Muscle layer of colon (tissue), 2 donors: ENCODE measurements around the gene ANO3.

Experiments
- H3K27ac ChIP-seq: one replicate; pipeline ENCODE4 v1.7.0; 2013; ENCODE audit warnings: low read depth, mild to moderate bottlenecking, low read length, moderate library complexity
- H3K27me3 ChIP-seq, 2 donors: one replicate each; pipeline ENCODE4 v1.7.0; 2013; ENCODE audit warnings: low read length in 2 of 2, mild to moderate bottlenecking in 2 of 2; ENCODE audit not compliant: insufficient read depth in 2 of 2, control insufficient read depth in 1 of 2
- H3K36me3 ChIP-seq: one replicate; pipeline ENCODE4 v1.7.0; 2013; ENCODE audit warnings: mild to moderate bottlenecking, low read length; ENCODE audit not compliant: insufficient read depth
- H3K4me1 ChIP-seq: one replicate; pipeline ENCODE4 v1.7.0; 2013; ENCODE audit warnings: mild to moderate bottlenecking, low read length; ENCODE audit not compliant: insufficient read depth
- H3K4me3 ChIP-seq, 2 donors: one replicate each; pipeline ENCODE4 v1.7.0; 2013; ENCODE audit warnings: low read length in 2 of 2, low read depth in 1 of 2, mild to moderate bottlenecking in 1 of 2, moderate library complexity in 1 of 2
- H3K9ac ChIP-seq: one replicate; pipeline ENCODE4 v1.7.0; 2013; ENCODE audit warnings: low read length
- H3K9me3 ChIP-seq: one replicate; pipeline ENCODE4 v1.7.0; 2013; ENCODE audit warnings: mild to moderate bottlenecking, low read length
- donor health status: abdominal sarcoma.
- donor health status: Adenocarcinoma of cecum.

Gene ANO3

DNA sequence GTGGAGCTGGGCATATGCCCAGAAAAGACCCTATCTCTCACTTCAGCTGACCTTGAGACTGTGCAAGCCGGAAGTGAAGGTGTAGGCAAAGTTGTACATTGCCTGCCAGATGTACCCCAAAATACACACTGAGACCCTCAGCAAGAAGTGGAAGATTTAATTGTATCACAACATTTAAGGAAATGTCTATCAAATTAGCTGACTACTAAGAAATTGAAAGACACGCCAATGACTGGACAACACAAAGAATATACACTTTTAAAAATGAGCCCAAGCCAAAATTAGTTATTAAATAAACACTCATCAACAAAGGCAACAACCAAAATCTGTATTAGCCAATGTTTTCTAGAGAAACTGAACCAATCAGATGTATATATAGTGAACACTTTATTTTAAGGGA, 7.7 kb upstream of the ANO3 start:
- Histone ChIP-seq H3K4me3 (no peak overlapping the region), H3K9me3 (no peaks in the 10 kb centered on the region), H3K9ac (no peak overlapping the region), H3K27ac (no peak overlapping the region), H3K36me3 (no peaks in the 10 kb centered on the region), H3K27me3 (no peaks in the 10 kb centered on the region), H3K4me1 (no peaks in the 10 kb centered on the region)

DNA sequence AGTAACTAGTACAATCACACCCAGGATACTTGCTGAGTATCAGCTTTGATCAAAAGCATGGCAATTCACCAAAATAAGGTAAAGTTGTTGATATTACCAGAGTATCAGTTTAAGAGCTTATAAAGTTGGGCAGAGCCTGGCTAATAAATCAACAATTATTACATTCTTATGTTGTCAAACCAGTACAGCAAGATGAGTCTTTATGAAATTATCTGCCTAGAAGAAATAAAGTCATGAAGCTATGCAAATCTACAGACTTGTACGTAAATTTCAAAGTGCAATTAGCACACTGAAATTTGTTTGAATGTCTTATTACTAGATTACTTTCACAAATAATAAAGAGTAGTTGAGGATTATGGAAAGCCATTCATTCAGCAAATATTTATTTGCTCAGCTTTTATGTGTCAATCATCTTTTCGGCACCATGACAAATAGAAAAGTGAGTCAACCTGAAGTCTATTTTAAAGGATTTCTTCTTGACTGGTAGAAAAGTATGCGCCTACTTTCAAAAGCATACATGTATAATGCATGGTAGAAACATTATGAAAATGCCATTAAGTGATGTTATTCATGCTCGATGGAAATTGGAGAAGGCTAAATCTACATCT, 5.0 kb upstream of the ANO3 start:
- Histone ChIP-seq H3K27me3 (no peaks in the 10 kb centered on the region), H3K36me3 (no peaks in the 10 kb centered on the region), H3K9me3 (no peaks in the 10 kb centered on the region), H3K4me1 (no peaks in the 10 kb centered on the region), H3K27ac (no peak overlapping the region), H3K9ac (no peak overlapping the region), H3K4me3 (no peak overlapping the region)

GRCh38 chr11:26329206-26329605, 2.7 kb upstream of the ANO3 start:
- H3K4me3 ChIP-seq = no peak overlapping the region
- H3K4me1 ChIP-seq = peaks cover 3% of the 10 kb centered on the region
- H3K27ac ChIP-seq = no peak overlapping the region
- no peaks in the 10 kb centered on the region for H3K36me3 ChIP-seq
- H3K27me3 ChIP-seq = no peaks in the 10 kb centered on the region
- no peaks in the 10 kb centered on the region for H3K9me3 ChIP-seq
- H3K9ac ChIP-seq = no peak overlapping the region

DNA sequence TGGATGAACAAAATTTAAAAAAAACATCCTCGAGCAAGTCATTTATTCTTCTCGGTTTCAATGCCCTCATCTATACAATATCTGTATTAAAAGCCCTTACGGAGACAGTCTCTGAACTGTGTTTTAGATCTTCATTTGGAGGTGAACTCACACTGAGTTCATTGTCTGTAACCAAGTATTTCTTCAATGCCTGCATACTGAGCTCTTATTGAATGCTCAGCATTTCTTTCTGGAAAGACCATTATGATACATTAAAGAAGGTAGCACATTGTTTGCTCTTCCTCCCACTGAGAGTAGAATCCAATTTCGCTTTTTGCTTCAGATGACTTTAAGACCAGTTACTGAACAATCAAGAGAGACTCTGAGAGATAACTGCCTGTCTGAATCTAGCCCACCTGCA, 1.7 kb upstream of the ANO3 start:
- H3K36me3 ChIP-seq = no peaks in the 10 kb centered on the region
- H3K9ac ChIP-seq = no peak overlapping the region
- no peaks in the 10 kb centered on the region for H3K27me3 ChIP-seq
- H3K4me1 ChIP-seq = peaks cover 3% of the 10 kb centered on the region
- H3K9me3 ChIP-seq = no peaks in the 10 kb centered on the region
- no peak overlapping the region for H3K4me3 ChIP-seq
- H3K27ac ChIP-seq = no peak overlapping the region

- Histone ChIP-seq H3K9ac (no peak overlapping the region), H3K4me3 (no peak overlapping the region), H3K27ac (no peak overlapping the region), H3K9me3 (no peaks in the 10 kb centered on the region), H3K4me1 (peaks cover 3% of the 10 kb centered on the region), H3K27me3 (no peaks in the 10 kb centered on the region), H3K36me3 (no peaks in the 10 kb centered on the region)
These were observed 614 bp downstream of the ANO3 start for GRCh38 chr11:26332572-26332915.

GRCh38 chr11:26333906-26334305, 2.0 kb downstream of the ANO3 start:
- Histone ChIP-seq H3K27me3 (no peaks in the 10 kb centered on the region), H3K36me3 (no peaks in the 10 kb centered on the region), H3K9ac (no peak overlapping the region), H3K27ac (no peak overlapping the region), H3K4me3 (no peak overlapping the region), H3K9me3 (no peaks in the 10 kb centered on the region), H3K4me1 (peaks cover 3% of the 10 kb centered on the region)

DNA sequence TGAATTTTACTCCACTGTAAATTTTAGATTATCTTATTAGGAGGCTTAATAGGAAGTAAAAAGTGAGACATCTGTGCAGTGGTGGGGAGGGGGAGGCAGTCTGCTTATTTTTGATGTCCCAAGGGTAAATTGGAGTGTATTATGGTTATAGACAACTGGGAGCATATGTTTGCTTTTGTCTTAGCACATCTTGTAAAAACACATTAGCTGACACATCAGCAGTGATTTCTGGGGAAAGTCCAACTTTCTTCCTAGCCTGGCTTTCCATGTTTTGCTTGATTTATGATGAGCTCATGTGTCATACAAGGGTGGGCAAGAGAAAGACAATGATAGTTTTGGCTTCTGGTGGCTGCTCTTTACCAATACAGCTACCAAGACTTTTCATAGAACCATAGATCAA, 4.0 kb downstream of the ANO3 start:
- Histone ChIP-seq H3K36me3 (no peaks in the 10 kb centered on the region), H3K9ac (no peak overlapping the region), H3K9me3 (no peaks in the 10 kb centered on the region), H3K4me1 (peaks cover 3% of the 10 kb centered on the region), H3K27ac (no peak overlapping the region), H3K27me3 (no peaks in the 10 kb centered on the region), H3K4me3 (no peak overlapping the region)

GRCh38 chr11:26344647-26345046, 12.7 kb downstream of the ANO3 start:
- Histone ChIP-seq H3K4me3 (no peak overlapping the region), H3K4me1 (no peaks in the 10 kb centered on the region), H3K9me3 (no peaks in the 10 kb centered on the region), H3K27ac (no peak overlapping the region), H3K27me3 (no peaks in the 10 kb centered on the region), H3K36me3 (no peaks in the 10 kb centered on the region), H3K9ac (no peak overlapping the region)

- Histone ChIP-seq H3K4me3 (no peak overlapping the region), H3K9me3 (no peaks in the 10 kb centered on the region), H3K4me1 (no peaks in the 10 kb centered on the region), H3K27me3 (no peaks in the 10 kb centered on the region), H3K9ac (no peak overlapping the region), H3K27ac (no peak overlapping the region), H3K36me3 (no peaks in the 10 kb centered on the region)
These were observed 16.8 kb downstream of the ANO3 start for GRCh38 chr11:26348776-26349175.

- H3K36me3 ChIP-seq = no peaks in the 10 kb centered on the region
- no peak overlapping the region for H3K27ac ChIP-seq
- H3K4me3 ChIP-seq = no peak overlapping the region
- no peak overlapping the region for H3K9ac ChIP-seq
- no peaks in the 10 kb centered on the region for H3K27me3 ChIP-seq
- no peaks in the 10 kb centered on the region for H3K9me3 ChIP-seq
- H3K4me1 ChIP-seq = no peaks in the 10 kb centered on the region
These were observed 18.1 kb downstream of the ANO3 start for GRCh38 chr11:26350002-26350401.

DNA sequence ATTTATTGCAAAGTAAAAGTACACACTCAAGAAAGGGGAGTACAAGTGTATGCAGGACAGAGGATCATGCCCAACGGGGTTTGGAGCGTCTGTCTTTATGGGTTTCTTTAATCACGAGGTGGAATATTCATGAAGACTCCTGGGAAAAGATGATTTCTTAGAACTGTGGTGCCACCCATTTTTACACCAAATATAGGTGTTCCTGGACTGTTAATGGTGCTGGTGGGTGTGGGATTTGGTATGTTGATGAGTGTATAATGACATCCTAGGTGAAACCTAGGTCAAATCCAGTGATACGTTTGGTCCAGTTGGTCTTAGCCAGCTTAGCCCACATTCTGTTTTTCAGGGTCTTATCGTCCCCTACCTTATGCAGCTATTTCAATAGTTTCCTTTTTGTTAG, 21.1 kb downstream of the ANO3 start:
- Histone ChIP-seq H3K4me3 (no peak overlapping the region), H3K27me3 (no peaks in the 10 kb centered on the region), H3K36me3 (no peaks in the 10 kb centered on the region), H3K9me3 (no peaks in the 10 kb centered on the region), H3K27ac (no peak overlapping the region), H3K4me1 (no peaks in the 10 kb centered on the region), H3K9ac (no peak overlapping the region)

DNA sequence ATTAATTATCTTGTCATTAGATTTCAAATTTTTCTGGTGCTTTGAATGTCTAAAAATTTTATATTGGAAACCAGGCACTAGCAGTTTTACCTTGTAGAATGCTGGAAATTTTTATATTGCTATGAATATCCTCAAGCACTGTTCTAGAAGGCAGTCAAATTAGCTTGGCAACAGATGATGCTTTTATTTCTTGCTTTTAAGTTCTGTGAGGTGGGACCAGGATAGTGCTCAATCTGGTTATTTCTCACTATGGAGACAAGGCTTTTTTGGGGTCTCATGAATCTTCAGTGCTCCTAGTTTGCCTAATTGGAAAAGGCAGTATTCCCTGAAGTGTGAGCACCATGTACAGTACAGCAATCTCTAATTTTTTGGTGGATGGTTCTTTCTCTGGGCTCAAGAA, 27.1 kb downstream of the ANO3 start:
- Histone ChIP-seq H3K36me3 (no peaks in the 10 kb centered on the region), H3K27ac (no peak overlapping the region), H3K9me3 (no peaks in the 10 kb centered on the region), H3K9ac (no peak overlapping the region), H3K27me3 (no peaks in the 10 kb centered on the region), H3K4me1 (no peaks in the 10 kb centered on the region), H3K4me3 (no peak overlapping the region)
